Uterus (tissue), 2 donors: ENCODE measurements around the gene PTPRN2.

Experiments used
- POLR2A ChIP-seq, 2 donors: fragments of 450-650 bp; IDR thresholded peaks; one replicate each; pipeline ENCODE4 v1.6.1; 2016; ENCODE audit warnings: antibody characterized with exemption in 2 of 2, mild to moderate bottlenecking in 1 of 2, moderate library complexity in 1 of 2
- TF ChIP-seq, protein P1 (sequence below), 4 experiments: fragments of 200-600 bp in 2 of 4; fragments of 450-650 bp in 2 of 4; sonication (generic) in 2 of 4; IDR thresholded peaks; one replicate each; pipeline ENCODE4 v1.5.1; 2016 to 2019; ENCODE audit warnings: antibody characterized with exemption in 4 of 4, mild to moderate bottlenecking in 2 of 4, moderate library complexity in 1 of 4

DNA sequence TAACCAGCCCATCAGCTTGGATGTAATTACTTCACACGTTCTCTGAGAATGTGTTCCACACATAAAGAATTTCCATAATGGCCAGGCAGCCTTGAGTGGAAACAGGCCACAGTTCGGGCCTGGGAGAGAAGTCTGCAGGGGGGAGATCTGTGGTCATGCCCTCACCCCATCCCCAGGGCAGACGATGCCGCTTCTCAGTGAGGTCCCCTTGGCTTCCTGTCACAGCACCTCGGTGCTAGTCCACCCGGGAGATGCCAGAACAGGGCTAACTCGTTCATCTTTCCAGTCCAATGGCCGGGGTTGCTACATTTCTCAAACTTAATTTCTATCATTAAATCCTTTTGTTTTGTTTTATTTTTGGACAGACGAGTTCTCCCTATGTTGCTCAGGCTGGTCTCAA, 624.1 kb downstream of the PTPRN2 start:
- TF ChIP-seq, protein P1, sequence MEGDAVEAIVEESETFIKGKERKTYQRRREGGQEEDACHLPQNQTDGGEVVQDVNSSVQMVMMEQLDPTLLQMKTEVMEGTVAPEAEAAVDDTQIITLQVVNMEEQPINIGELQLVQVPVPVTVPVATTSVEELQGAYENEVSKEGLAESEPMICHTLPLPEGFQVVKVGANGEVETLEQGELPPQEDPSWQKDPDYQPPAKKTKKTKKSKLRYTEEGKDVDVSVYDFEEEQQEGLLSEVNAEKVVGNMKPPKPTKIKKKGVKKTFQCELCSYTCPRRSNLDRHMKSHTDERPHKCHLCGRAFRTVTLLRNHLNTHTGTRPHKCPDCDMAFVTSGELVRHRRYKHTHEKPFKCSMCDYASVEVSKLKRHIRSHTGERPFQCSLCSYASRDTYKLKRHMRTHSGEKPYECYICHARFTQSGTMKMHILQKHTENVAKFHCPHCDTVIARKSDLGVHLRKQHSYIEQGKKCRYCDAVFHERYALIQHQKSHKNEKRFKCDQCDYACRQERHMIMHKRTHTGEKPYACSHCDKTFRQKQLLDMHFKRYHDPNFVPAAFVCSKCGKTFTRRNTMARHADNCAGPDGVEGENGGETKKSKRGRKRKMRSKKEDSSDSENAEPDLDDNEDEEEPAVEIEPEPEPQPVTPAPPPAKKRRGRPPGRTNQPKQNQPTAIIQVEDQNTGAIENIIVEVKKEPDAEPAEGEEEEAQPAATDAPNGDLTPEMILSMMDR (IDR thresholded peaks at IDR 0.05): no peak
- TF ChIP-seq POLR2A (IDR thresholded peaks at IDR 0.05): no peak
